ENCODE measurements around the gene ACAN. TPM values are rescaled to one million over a fixed set of nuclear protein-coding genes. Genes with fewer than 3 reads are reported as not detected.

ACAN gene
- polyA plus RNA-seq, 3 donors = not detected

- 100% methylated on average over 2 of the region's 7 CpGs for WGBS (ENCODE audit: insufficient coverage)
- Mint-ChIP-seq H3K4me3 (peak overlapping the region in 1 of 2 donors; percentile 2), H3K27ac (no peak overlapping the region), H3K36me3 (peaks cover 0 to 3% of the 10 kb centered on the region in 2 donors), H3K4me1 (peaks cover 2% of the 10 kb centered on the region), H3K27me3 (ENCODE audit: low read depth in 3 of 3) (peaks cover 33 to 51% (median 36%) of the 10 kb centered on the region in 3 donors), H3K9me3 (peaks cover 0 to 7% (median 2%) of the 10 kb centered on the region in 7 donors)
- H3K4me2 ChIP-seq (replicated peaks; ENCODE audit: extremely low read depth, low read length, poor library complexity, severe bottlenecking) = no peak overlapping the region
- DNase-seq = no peak
- no peaks in the 10 kb centered on the region for H3K4me1 ChIP-seq (ENCODE audit: control insufficient read depth in 1 of 2, insufficient read depth in 2 of 2, low read length in 2 of 2)
- intact Hi-C loops (cut with micrococcal nuclease) = no loop called here
- no peaks in the 10 kb centered on the region for H4K20me1 ChIP-seq (ENCODE audit: insufficient read depth, low read length)
- H3K27ac ChIP-seq (ENCODE audit: low read depth in 1 of 2, low read length in 2 of 2) = no peak overlapping the region
- H3K9me3 ChIP-seq (replicated peaks in 1 of 2; ENCODE audit: control insufficient read depth in 1 of 2, insufficient read depth in 1 of 2, low read length in 2 of 2) = no peaks in the 10 kb centered on the region
- H3K27me3 ChIP-seq (ENCODE audit: control insufficient read depth in 2 of 2, insufficient read depth in 2 of 2, low read length in 2 of 2) = peaks cover 13 to 28% of the 10 kb centered on the region in 2 donors
- no peak for TF ChIP-seq CTCF (IDR thresholded peaks at IDR 0.05)
- H3K79me2 ChIP-seq (ENCODE audit: insufficient read depth, low read length) = no peaks in the 10 kb centered on the region
- H2AFZ ChIP-seq (ENCODE audit: insufficient read depth, low read depth, low read length, poor library complexity, severe bottlenecking) = no peak overlapping the region
- no peak overlapping the region for H3K9ac ChIP-seq (ENCODE audit: insufficient read depth, low read length, poor library complexity, severe bottlenecking)
- no peaks in the 10 kb centered on the region for H3K36me3 ChIP-seq (replicated peaks in 1 of 2; ENCODE audit: control insufficient read depth in 1 of 2, insufficient read depth in 2 of 2, low read length in 2 of 2)
- H3K4me3 ChIP-seq (replicated peaks in 1 of 3; ENCODE audit: low read depth in 2 of 3, low read length in 3 of 3) = no peak overlapping the region
These were observed 5.4 kb upstream of the ACAN start for GRCh38 chr15:88797663-88798339.

DNA sequence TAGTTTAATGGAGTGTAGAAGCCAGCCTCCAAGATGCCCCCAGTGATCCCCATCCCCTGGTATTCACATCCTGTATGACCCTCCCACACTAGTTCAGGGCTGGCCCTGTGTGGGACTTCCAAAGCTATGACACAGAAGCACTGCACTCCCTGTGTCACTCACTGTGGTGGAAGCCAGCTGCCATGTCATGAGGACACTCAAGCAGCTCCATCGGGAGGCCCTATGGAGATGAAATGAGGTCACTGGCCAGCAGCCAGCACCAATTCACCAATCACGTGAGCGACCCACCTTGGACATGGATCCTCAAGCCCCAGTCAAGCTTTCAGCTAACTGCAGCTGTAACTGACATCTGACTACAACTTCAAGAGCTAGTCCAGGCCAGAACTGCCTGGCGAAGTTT is 3.9 kb upstream of the ACAN start:
- Histone ChIP-seq H4K20me1 (ENCODE audit: insufficient read depth, low read length) (no peaks in the 10 kb centered on the region), H3K27ac (ENCODE audit: low read depth in 1 of 2, low read length in 2 of 2) (no peak overlapping the region), H3K9me3 (replicated peaks in 1 of 2; ENCODE audit: control insufficient read depth in 1 of 2, insufficient read depth in 1 of 2, low read length in 2 of 2) (peaks cover 0 to 8% of the 10 kb centered on the region in 2 donors), H3K27me3 (ENCODE audit: control insufficient read depth in 2 of 2, insufficient read depth in 2 of 2, low read length in 2 of 2) (peaks cover 24 to 30% of the 10 kb centered on the region in 2 donors), H2AFZ (ENCODE audit: insufficient read depth, low read depth, low read length, poor library complexity, severe bottlenecking) (no peak overlapping the region), H3K79me2 (ENCODE audit: insufficient read depth, low read length) (no peaks in the 10 kb centered on the region), H3K36me3 (replicated peaks in 1 of 2; ENCODE audit: control insufficient read depth in 1 of 2, insufficient read depth in 2 of 2, low read length in 2 of 2) (no peaks in the 10 kb centered on the region), H3K4me2 (replicated peaks; ENCODE audit: extremely low read depth, low read length, poor library complexity, severe bottlenecking) (no peak overlapping the region), H3K4me3 (replicated peaks in 1 of 3; ENCODE audit: low read depth in 2 of 3, low read length in 3 of 3) (no peak overlapping the region), H3K9ac (ENCODE audit: insufficient read depth, low read length, poor library complexity, severe bottlenecking) (no peak overlapping the region), H3K4me1 (ENCODE audit: control insufficient read depth in 1 of 2, insufficient read depth in 2 of 2, low read length in 2 of 2) (no peaks in the 10 kb centered on the region)
- Mint-ChIP-seq H3K4me3 (no peak overlapping the region), H3K4me1 (peaks cover 2% of the 10 kb centered on the region), H3K9me3 (peaks cover 0 to 4% (median 2%) of the 10 kb centered on the region in 7 donors), H3K27me3 (ENCODE audit: low read depth in 3 of 3) (peaks cover 36 to 57% (median 43%) of the 10 kb centered on the region in 3 donors), H3K27ac (no peak overlapping the region), H3K36me3 (peaks cover 0 to 3% of the 10 kb centered on the region in 2 donors)
- no peak for TF ChIP-seq CTCF (IDR thresholded peaks at IDR 0.05)
- DNase-seq = no peak
- intact Hi-C loops (cut with micrococcal nuclease) = no loop called here
- WGBS (ENCODE audit: insufficient coverage) = 100% methylated on average over 3 of the region's 4 CpGs

Measured in CD14-positive monocyte (primary cell).